Measurements from ENCODE around the gene OVOL2. TPM values are rescaled to one million over a fixed set of nuclear protein-coding genes. Genes with fewer than 3 reads are reported as not detected.

The OVOL2 gene
- total and polyA plus RNA-seq, 2 of the 8 experiments (the other 6 are each of a cell fraction or from before 2014, with no cell fraction given) = 11.0 to 11.4 TPM

- DNase-seq (ENCODE audit: low read depth in 1 of 2, low spot score in 2 of 2) = no peak
- no peaks in the 10 kb centered on the region; the same call in 1 of the 2 replicates for H3K23me2 ChIP-seq (ENCODE audit: low read depth, low read length)
- TF ChIP-seq RAD21 (IDR thresholded peaks at IDR 0.05 in 1 of 2, conservative IDR thresholded peaks at IDR 0.05 in 1 of 2; ENCODE audit: low read depth in 2 of 2, low read length in 2 of 2) (no peak), ZNF274 (IDR thresholded peaks at IDR 0.05; ENCODE audit: borderline replicate concordance, extremely low read depth, low read length) (no peak), E2F6 (IDR thresholded peaks at IDR 0.05) (no peak), CTBP2 (IDR thresholded peaks at IDR 0.05; ENCODE audit: borderline replicate concordance, insufficient read depth, insufficient read length, low read length) (no peak), SRF (IDR thresholded peaks at IDR 0.05; ENCODE audit: low read depth, low read length) (no peak), TAF1 (IDR thresholded peaks at IDR 0.05; ENCODE audit: low read depth, low read length) (no peak), SP2 (IDR thresholded peaks at IDR 0.05; ENCODE audit: low read length) (no peak), KDM4A (IDR thresholded peaks at IDR 0.05; ENCODE audit: low read depth, low read length, severe bottlenecking) (no peak), SP1 (IDR thresholded peaks at IDR 0.05; ENCODE audit: low read depth, low read length) (no peak), SUZ12 (IDR thresholded peaks at IDR 0.05; ENCODE audit: low read length) (no peak), SIRT6 (IDR thresholded peaks at IDR 0.05; ENCODE audit: low read length) (no peak), GTF2F1 (IDR thresholded peaks at IDR 0.05; ENCODE audit: borderline replicate concordance, low read depth, low read length) (no peak), HDAC6 (IDR thresholded peaks at IDR 0.05; ENCODE audit: low read depth, low read length) (no peak), CEBPB (IDR thresholded peaks at IDR 0.05; ENCODE audit: low read depth, low read length) (no peak)
Measured at GRCh38 chr20:18042229-18042628, 15.5 kb downstream of the OVOL2 start.

More at GRCh38 chr20:18042229-18042628, 15.5 kb downstream of the OVOL2 start:
- Histone ChIP-seq H3K9me3 (ENCODE audit: insufficient read depth in 2 of 2, low read depth in 1 of 2, low read length in 1 of 2) (no peaks in the 10 kb centered on the region), H3K9ac (replicated peaks in 1 of 4; ENCODE audit: extremely low read depth in 1 of 4, low read depth in 3 of 4, low read length in 3 of 4) (no peak overlapping the region), H3K18ac (ENCODE audit: extremely low read depth, low read length) (no peak overlapping the region), H2BK20ac (ENCODE audit: low read length) (no peak overlapping the region), H3K79me1 (ENCODE audit: low read depth, low read length) (no peaks in the 10 kb centered on the region), H2AFZ (ENCODE audit: low read length) (no peak overlapping the region), H3K4me2 (ENCODE audit: insufficient read depth in 1 of 2, low read depth in 2 of 2, low read length in 2 of 2) (no peak overlapping the region), H2BK15ac (ENCODE audit: low read length) (no peak overlapping the region), H3K27me3 (replicated peaks in 1 of 4; ENCODE audit: control insufficient read depth in 3 of 4, extremely low read depth in 1 of 4, insufficient read depth in 3 of 4, low read length in 3 of 4) (no peaks in the 10 kb centered on the region), H2BK120ac (replicated peaks; ENCODE audit: low read depth, low read length) (no peak overlapping the region), H4K8ac (ENCODE audit: extremely low read depth, insufficient read depth, low read length) (no peak overlapping the region; the same call in 1 of the 2 replicates), H3K14ac (ENCODE audit: insufficient read length) (no peak overlapping the region), H4K20me1 (replicated peaks in 1 of 2; ENCODE audit: control insufficient read depth in 1 of 2, insufficient read depth in 2 of 2, low read length in 2 of 2) (peaks cover 0 to 2% of the 10 kb centered on the region in 2 experiments), H4K91ac (replicated peaks; ENCODE audit: insufficient read length, low read length) (no peak overlapping the region), H3K4ac (replicated peaks; ENCODE audit: insufficient read length, low read depth, low read length) (no peak overlapping the region), H3K4me1 (replicated peaks in 1 of 4; ENCODE audit: control insufficient read depth in 3 of 4, insufficient read depth in 4 of 4, low read length in 3 of 4) (no peaks in the 10 kb centered on the region; a peak in 1 of 7 replicates), H3K23ac (ENCODE audit: insufficient read length) (no peak overlapping the region), H3K79me2 (ENCODE audit: control insufficient read depth in 1 of 2, insufficient read depth in 2 of 2, low read length in 2 of 2) (no peaks in the 10 kb centered on the region), H3K4me3 (ENCODE audit: extremely low read depth in 1 of 4, insufficient read depth in 2 of 4, low read depth in 3 of 4, low read length in 4 of 4) (no peak overlapping the region), H3K56ac (replicated peaks; ENCODE audit: insufficient read length, low read depth, low read length) (no peak overlapping the region), H2BK5ac (ENCODE audit: low read depth, low read length) (no peak overlapping the region), H2BK12ac (ENCODE audit: low read depth, low read length) (no peak overlapping the region), H3K27ac (ENCODE audit: low read depth, low read length) (no peak overlapping the region), H3K36me3 (ENCODE audit: control insufficient read depth in 2 of 4, insufficient read depth in 4 of 4, low read length in 3 of 4) (peaks cover 0 to 4% (median under 1%) of the 10 kb centered on the region in 4 experiments; a peak in 2 of 8 replicates), H2AK5ac (ENCODE audit: low read depth, low read length) (no peak overlapping the region), H4K5ac (ENCODE audit: insufficient read length, low read depth, low read length) (no peak overlapping the region)
- ChIA-PET POLR2A (ENCODE audit: partially characterized antibody) (no interaction called here), CTCF (ENCODE audit: partially characterized antibody) (interaction anchor here (1.1 to 1.8 kb wide), 3 partner anchors 9 to 44 kb away, joined by 3 to 6 read pairs (median 6); no protein-coding TSS in a partner anchor)
- 73% methylated on average over 9 of the region's 9 CpGs; no CpG with 5 or more reads in 1 of the 2 experiments for WGBS, 2 experiments (ENCODE audit: extremely low coverage in 1 of 2, insufficient coverage in 1 of 2, insufficient read length in 1 of 2, insufficient replicate concordance in 2 of 2, low coverage in 1 of 2, low lambda C conversion rate in 2 of 2, missing lambda C conversion rate in 1 of 2)
- no peak for FAIRE-seq
